Liver (tissue), 3 donors: Measurements from ENCODE around the gene ADH7.

Source experiments
- GABPA ChIP-seq, 2 donors: IDR thresholded peaks in 1 of 2; conservative IDR thresholded peaks in 1 of 2; 2 replicates each; pipeline ENCODE4 v1.6.1; 2016; ENCODE audit warnings: antibody characterized with exemption in 2 of 2, mild to moderate bottlenecking in 1 of 2, moderate library complexity in 1 of 2
- HNF4A ChIP-seq, 2 donors: conservative IDR thresholded peaks; 2 replicates each; pipeline ENCODE4 v1.6.1; 2016; ENCODE audit warnings: antibody characterized with exemption in 2 of 2, mild to moderate bottlenecking in 2 of 2
- TF ChIP-seq, protein P1 (sequence below): fragments of 150-350 bp; IDR thresholded peaks from 2 replicates; pipeline ENCODE4 v1.5.1; 2017; ENCODE audit warnings: improper control_type of control experiment, low read depth, low read length; ENCODE audit not compliant: missing input control
- TF ChIP-seq, protein P2 (sequence below): IDR thresholded peaks from 2 replicates; pipeline ENCODE4 v1.6.1; 2016; ENCODE audit warnings: antibody characterized with exemption
- TF ChIP-seq, protein P3 (sequence below): IDR thresholded peaks from 2 replicates; pipeline ENCODE4 v1.6.1; 2016; ENCODE audit warnings: antibody characterized with exemption
- donor health status: healthy.
- donor health status: healthy.

DNA sequence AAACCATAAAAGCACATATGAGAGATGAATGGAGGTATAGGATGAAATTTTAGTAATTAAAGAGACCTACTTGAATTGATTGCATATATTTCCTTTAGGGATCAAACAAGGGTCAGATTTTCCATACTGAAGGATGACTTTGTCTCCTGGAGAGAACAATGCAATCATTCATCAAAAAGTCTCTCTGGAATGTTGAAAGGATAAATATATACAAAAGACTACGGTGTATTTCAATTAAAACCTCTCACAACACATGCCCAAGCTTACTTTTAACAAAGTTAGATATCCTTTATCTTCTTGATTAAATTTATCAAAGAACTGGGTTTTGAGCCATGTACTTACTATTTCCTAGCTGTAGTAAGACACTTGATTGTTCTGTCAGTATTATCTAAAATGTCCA is 36.8 kb upstream of the ADH7 start:
- TF ChIP-seq, protein P1, sequence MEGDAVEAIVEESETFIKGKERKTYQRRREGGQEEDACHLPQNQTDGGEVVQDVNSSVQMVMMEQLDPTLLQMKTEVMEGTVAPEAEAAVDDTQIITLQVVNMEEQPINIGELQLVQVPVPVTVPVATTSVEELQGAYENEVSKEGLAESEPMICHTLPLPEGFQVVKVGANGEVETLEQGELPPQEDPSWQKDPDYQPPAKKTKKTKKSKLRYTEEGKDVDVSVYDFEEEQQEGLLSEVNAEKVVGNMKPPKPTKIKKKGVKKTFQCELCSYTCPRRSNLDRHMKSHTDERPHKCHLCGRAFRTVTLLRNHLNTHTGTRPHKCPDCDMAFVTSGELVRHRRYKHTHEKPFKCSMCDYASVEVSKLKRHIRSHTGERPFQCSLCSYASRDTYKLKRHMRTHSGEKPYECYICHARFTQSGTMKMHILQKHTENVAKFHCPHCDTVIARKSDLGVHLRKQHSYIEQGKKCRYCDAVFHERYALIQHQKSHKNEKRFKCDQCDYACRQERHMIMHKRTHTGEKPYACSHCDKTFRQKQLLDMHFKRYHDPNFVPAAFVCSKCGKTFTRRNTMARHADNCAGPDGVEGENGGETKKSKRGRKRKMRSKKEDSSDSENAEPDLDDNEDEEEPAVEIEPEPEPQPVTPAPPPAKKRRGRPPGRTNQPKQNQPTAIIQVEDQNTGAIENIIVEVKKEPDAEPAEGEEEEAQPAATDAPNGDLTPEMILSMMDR: no peak
- TF ChIP-seq GABPA (IDR thresholded peaks at IDR 0.05 in 1 of 2, conservative IDR thresholded peaks at IDR 0.05 in 1 of 2): no peak
- TF ChIP-seq HNF4A (conservative IDR thresholded peaks at IDR 0.05): no peak
- TF ChIP-seq, protein P2, sequence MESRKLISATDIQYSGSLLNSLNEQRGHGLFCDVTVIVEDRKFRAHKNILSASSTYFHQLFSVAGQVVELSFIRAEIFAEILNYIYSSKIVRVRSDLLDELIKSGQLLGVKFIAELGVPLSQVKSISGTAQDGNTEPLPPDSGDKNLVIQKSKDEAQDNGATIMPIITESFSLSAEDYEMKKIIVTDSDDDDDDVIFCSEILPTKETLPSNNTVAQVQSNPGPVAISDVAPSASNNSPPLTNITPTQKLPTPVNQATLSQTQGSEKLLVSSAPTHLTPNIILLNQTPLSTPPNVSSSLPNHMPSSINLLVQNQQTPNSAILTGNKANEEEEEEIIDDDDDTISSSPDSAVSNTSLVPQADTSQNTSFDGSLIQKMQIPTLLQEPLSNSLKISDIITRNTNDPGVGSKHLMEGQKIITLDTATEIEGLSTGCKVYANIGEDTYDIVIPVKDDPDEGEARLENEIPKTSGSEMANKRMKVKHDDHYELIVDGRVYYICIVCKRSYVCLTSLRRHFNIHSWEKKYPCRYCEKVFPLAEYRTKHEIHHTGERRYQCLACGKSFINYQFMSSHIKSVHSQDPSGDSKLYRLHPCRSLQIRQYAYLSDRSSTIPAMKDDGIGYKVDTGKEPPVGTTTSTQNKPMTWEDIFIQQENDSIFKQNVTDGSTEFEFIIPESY: no peak
- TF ChIP-seq, protein P3, sequence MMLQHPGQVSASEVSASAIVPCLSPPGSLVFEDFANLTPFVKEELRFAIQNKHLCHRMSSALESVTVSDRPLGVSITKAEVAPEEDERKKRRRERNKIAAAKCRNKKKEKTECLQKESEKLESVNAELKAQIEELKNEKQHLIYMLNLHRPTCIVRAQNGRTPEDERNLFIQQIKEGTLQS: no peak
